ENCODE measurements around the gene DNAH7. TPM values are rescaled to one million over a fixed set of nuclear protein-coding genes. Genes with fewer than 3 reads are reported as not detected.

Gene DNAH7
- total and polyA plus RNA-seq, 9 of the 15 experiments (the other 6 are each of a cell fraction or from before 2014, with no cell fraction given), result 0.03 to 0.42 (median 0.18) TPM

- DNase-seq (ENCODE audit: extremely low read depth in 1 of 4, low spot score in 3 of 4) (no peak), ATAC-seq (no peak), FAIRE-seq (no peak)
- intact Hi-C loops (cut with micrococcal nuclease) (no loop called here), in situ Hi-C loops (cut with MboI) (no loop called here)
- H3K4me1 ChIP-seq (replicated peaks in 1 of 2; ENCODE audit: control insufficient read depth in 2 of 2, insufficient read depth in 2 of 2, low read length in 2 of 2), result no peaks in the 10 kb centered on the region
- H3K4me2 ChIP-seq (ENCODE audit: insufficient read depth, low read length), result no peak overlapping the region
- no peak overlapping the region for H3K4me3 ChIP-seq
- H3K27me3 ChIP-seq (ENCODE audit: control insufficient read depth in 2 of 2, insufficient read depth in 2 of 2, low read length in 2 of 2), result no peaks in the 10 kb centered on the region
- no peaks in the 10 kb centered on the region for H3K79me2 ChIP-seq (ENCODE audit: control insufficient read depth, insufficient read depth, low read length)
- BruUV-seq (replicated peaks), result no TSS peak
- CTCF ChIA-PET (ENCODE audit: low intra/inter-chr PET ratio), result no interaction called here
- no peak overlapping the region for H3K9ac ChIP-seq (ENCODE audit: insufficient read depth in 1 of 2, low read depth in 2 of 2, low read length in 2 of 2)
- POLR2A ChIA-PET, result no interaction called here
- 88% methylated on average over 2 of the region's 2 CpGs for WGBS (ENCODE audit: insufficient coverage, low coverage, missing lambda C conversion rate)
- TF ChIP-seq ZNF445 (CRISPR knock-in tag; IDR thresholded peaks at IDR 0.05; ENCODE audit: low read depth) (no peak), COPS2 (conservative IDR thresholded peaks at IDR 0.05) (no peak), ERF (CRISPR knock-in tag; IDR thresholded peaks at IDR 0.05) (no peak), ZNF175 (CRISPR knock-in tag; IDR thresholded peaks at IDR 0.05; ENCODE audit: low read depth) (no peak), GTF2B (IDR thresholded peaks at IDR 0.05; ENCODE audit: extremely low read depth, insufficient read length) (no peak), L3MBTL2 (IDR thresholded peaks at IDR 0.05) (no peak), HIVEP1 (CRISPR knock-in tag; IDR thresholded peaks at IDR 0.05) (no peak), PCBP2 (IDR thresholded peaks at IDR 0.05; ENCODE audit: low read depth, low read length, poor library complexity, severe bottlenecking) (no peak)
- no peak overlapping the region for H3K27ac ChIP-seq (ENCODE audit: extremely low read depth, low read depth, low read length)
- H3K9me1 ChIP-seq (ENCODE audit: control insufficient read depth, insufficient read depth, low read length), result no peaks in the 10 kb centered on the region
- H2AFZ ChIP-seq (ENCODE audit: low read depth, low read length), result no peak overlapping the region
- H4K20me1 ChIP-seq (replicated peaks; ENCODE audit: control insufficient read depth, insufficient read depth, low read length), result no peaks in the 10 kb centered on the region
- H3K36me3 ChIP-seq (ENCODE audit: control insufficient read depth, insufficient read depth, low read length), result peaks cover 26% of the 10 kb centered on the region; the same call in 2 of the 3 replicates
- no peaks in the 10 kb centered on the region for H3K9me3 ChIP-seq (replicated peaks; ENCODE audit: control insufficient read depth, insufficient read depth, low read depth, low read length)
Measured at GRCh38 chr2:195734931-195735330, 333.7 kb downstream of the DNAH7 start.

Data from K562 (cell line).